ENCODE measurements around the gene PLG. TPM values are rescaled to one million over a fixed set of nuclear protein-coding genes. Genes with fewer than 3 reads are reported as not detected.
"Not testable (repeated sequence)": the region's sequence is repeated elsewhere in the genome, so short reads cannot be mapped to it uniquely, and the experiment has no call there.

The PLG gene
- total RNA-seq, 4 donors from 2014 or later: not detected

DNA sequence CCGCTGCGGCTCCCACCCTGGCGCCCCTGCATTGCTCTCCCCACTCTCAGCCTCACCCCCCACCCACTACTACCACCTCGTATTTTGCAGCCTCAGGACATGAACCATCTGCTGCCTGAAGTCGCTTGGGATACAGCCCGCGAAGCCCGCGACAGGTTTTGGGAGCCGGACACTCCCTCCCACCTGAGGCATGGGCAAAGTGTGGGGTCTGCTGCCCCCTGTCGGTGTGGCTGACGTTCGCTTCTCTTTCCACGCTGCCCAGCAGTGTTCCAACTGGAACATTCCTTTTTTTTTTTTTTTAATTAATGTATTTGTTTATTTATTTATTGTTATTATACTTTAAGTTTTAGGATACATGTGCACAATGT lies 22.7 kb upstream of the PLG start:
- DNase-seq: peak in 1 of 2 donors; percentile 16
- H3K4me3 ChIP-seq: no peak overlapping the region
- intact Hi-C loops (cut with DNase I; ENCODE audit: low total_unique reads): no loop called here

DNA sequence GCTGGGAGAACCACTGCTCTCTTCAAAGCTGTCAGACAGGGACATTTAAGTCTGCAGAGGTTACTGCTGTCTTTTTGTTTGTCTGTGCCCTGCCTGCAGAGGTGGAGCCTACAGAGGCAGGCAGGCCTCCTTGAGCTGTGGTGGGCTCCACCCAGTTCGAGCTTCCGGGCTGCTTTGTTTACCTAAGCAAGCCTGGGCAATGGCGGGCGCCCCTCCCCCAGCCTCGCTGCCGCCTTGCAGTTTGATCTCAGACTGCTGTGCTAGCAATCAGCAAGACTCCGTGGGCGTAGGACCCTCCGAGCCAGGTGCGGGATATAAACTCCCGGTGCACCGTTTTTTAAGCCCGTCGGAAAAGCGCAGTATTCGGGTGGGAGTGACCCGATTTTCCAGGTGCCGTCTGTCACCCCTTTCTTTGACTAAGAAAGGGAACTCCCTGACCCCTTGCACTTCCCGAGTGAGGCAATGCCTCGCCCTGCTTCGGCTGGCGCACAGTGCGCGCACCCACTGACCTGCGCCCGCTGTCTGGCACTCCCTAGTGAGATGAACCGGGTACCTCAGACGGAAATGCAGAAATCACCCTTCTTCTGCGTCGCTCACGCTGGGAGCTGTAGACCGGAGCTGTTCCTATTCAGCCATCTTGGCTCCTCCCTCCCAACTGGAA lies 16.8 kb upstream of the PLG start:
- H3K27ac ChIP-seq, H3K4me1 ChIP-seq, H3K4me3 ChIP-seq: not testable (repeated sequence)

More for the DNA sequence above, 22.7 kb upstream of the PLG start:
- Histone ChIP-seq H3K9me3 (no peaks in the 10 kb centered on the region), H3K36me3 (no peaks in the 10 kb centered on the region), H3K27me3 (no peaks in the 10 kb centered on the region), H3K27ac (no peak overlapping the region), H3K4me1 (no peaks in the 10 kb centered on the region)
- TF ChIP-seq POLR2A (IDR thresholded peaks at IDR 0.05) (no peak), CTCF (IDR thresholded peaks at IDR 0.05) (no peak)

GRCh38 chr6:160685762-160686450 lies 16.1 kb upstream of the PLG start:
- Histone ChIP-seq H3K9me3 (no peaks in the 10 kb centered on the region), H3K27ac (no peak overlapping the region), H3K36me3 (no peaks in the 10 kb centered on the region), H3K4me1 (no peaks in the 10 kb centered on the region), H3K27me3 (no peaks in the 10 kb centered on the region), H3K4me3 (no peak overlapping the region)
- intact Hi-C loops (cut with DNase I; ENCODE audit: low total_unique reads): no loop called here
- TF ChIP-seq CTCF (IDR thresholded peaks at IDR 0.05): no peak
- no peak for TF ChIP-seq POLR2A (IDR thresholded peaks at IDR 0.05)
- DNase-seq: no peak

More for the DNA sequence above, 16.8 kb upstream of the PLG start:
- H3K9me3 ChIP-seq; H3K36me3 ChIP-seq; H3K27me3 ChIP-seq; intact Hi-C loops (cut with DNase I; ENCODE audit: low total_unique reads); DNase-seq: not testable (repeated sequence)

DNA sequence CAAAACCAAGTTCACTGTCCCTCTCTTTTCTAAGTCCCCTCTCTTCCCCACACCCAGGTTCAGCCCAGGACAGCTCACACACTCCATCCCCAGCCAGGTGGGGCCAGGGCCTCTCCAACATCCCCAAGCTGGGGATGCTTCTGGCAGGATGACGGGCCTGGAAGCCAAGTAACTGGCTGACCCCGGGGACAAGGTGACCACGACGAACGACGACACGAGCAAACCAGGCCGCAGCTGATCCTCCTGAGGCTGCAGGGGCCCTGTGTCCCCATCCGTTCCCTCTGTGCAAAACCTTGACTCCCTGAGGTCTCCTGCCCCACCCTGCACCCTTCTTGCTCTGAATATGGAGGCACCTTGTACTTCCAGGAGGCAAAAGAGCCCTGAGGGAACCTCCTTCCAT lies 11.6 kb upstream of the PLG start:
- Histone ChIP-seq H3K36me3 (no peaks in the 10 kb centered on the region), H3K4me1 (no peaks in the 10 kb centered on the region), H3K27me3 (no peaks in the 10 kb centered on the region), H3K27ac (no peak overlapping the region), H3K9me3 (no peaks in the 10 kb centered on the region), H3K4me3 (no peak overlapping the region)
- TF ChIP-seq CTCF (IDR thresholded peaks at IDR 0.05): no peak
- no peak for TF ChIP-seq POLR2A (IDR thresholded peaks at IDR 0.05)
- no peak for DNase-seq
- intact Hi-C loops (cut with DNase I; ENCODE audit: low total_unique reads): no loop called here

GRCh38 chr6:160691617-160692016 lies 10.4 kb upstream of the PLG start:
- DNase-seq: no peak
- Histone ChIP-seq H3K4me1 (no peaks in the 10 kb centered on the region), H3K36me3 (no peaks in the 10 kb centered on the region), H3K4me3 (no peak overlapping the region), H3K9me3 (no peaks in the 10 kb centered on the region), H3K27ac (no peak overlapping the region), H3K27me3 (no peaks in the 10 kb centered on the region)
- TF ChIP-seq POLR2A (IDR thresholded peaks at IDR 0.05) (no peak), CTCF (IDR thresholded peaks at IDR 0.05) (no peak)
- intact Hi-C loops (cut with DNase I; ENCODE audit: low total_unique reads): no loop called here

All from uterus (tissue), 4 donors.